HL-60 (cell line): ENCODE measurements around the gene PAM16.

ENCODE experiments used
- CTCF ChIP-seq: IDR thresholded peaks from one replicate; pipeline ENCODE4 v1.5.1; 2011; ENCODE audit warnings: low read length, control low read depth, inconsistent platforms; ENCODE audit not compliant: insufficient read depth
- GABPA ChIP-seq: IDR thresholded peaks from 2 replicates; pipeline ENCODE4 v1.6.1; 2012; ENCODE audit warnings: low read depth
- REST ChIP-seq: IDR thresholded peaks from 2 replicates; pipeline ENCODE4 v1.6.1; 2012; ENCODE audit warnings: low read depth; ENCODE audit not compliant: insufficient replicate concordance
- SPI1 ChIP-seq: IDR thresholded peaks from 2 replicates; pipeline ENCODE4 v1.6.1; 2012; ENCODE audit warnings: low read depth, mild to moderate bottlenecking, borderline replicate concordance

- TF ChIP-seq GABPA (no peak), SPI1 (no peak), CTCF (no peak), REST (no peak)
Measured at GRCh38 chr16:4382795-4383357, 31.8 kb upstream of the PAM16 start.
